HG03097 (cell line): ENCODE results near the gene TGIF2.
A peak's percentile ranks its signal among the peaks of the same experiment; 100 is the strongest.

Experiments used
- ATAC-seq: cut with Tn5 transposase; IDR thresholded peaks from one replicate; pipeline ENCODE4 v1.9.1; 2021; ENCODE audit not compliant: unreplicated experiment, low FRiP score

TGIF2 gene

DNA sequence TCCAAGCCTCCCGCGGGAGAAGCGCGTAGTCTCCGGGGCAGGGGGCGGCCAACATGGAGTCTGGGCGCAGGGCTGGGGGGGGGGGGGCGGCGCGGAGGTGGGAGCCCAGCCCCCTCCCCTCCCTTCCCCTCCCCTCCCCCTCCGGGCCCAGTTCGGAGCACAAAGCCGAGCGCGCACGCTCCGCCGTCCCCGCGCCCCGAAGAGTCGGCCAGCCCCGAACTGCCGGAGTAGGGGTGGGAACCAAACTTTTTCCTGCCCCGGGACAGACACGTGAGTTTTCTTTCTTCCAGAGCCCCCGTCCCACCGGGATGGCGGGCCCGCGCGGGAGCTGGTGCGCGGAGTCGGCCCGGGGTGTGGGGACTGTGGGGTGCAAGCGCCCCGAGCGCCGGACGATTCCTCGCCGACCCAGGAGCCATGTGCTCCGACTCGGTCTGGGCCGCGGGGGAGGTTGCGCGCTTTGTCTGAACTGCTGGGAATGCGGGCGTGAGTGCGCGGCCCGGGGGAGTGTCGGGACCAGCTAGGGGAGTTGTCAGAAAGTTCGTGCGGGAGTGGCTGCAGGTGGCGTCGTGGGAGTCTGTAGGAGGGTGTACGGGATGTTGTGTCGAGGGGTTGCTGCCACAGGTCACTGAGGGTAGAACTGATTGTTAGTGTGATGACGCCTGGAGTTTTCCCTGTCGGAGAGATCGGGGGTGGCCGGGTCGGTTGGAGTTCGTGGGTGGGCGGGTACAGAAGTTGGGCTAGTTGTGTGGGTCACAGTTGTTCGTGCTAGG lies 1.2 kb downstream of the TGIF2 start:
- ATAC-seq: no peak

DNA sequence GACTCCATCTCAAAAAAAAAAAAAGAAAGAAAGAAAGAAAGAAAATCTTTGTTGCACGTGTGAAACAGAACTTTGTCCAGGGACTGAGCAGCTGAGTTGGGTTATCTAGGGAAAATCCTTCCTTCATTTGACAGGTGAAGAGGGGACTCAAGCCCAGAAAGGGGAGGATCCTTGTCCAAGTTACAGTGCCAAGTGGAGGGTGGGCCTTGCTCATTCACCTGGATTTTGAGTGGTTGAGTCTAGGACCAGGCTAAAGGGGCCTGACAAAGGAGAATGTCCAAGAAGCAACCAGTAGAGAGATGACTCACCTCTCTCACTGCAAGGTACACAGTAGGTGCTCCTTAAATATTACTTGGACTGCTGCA lies 2.7 kb downstream of the TGIF2 start:
- ATAC-seq: no peak

DNA sequence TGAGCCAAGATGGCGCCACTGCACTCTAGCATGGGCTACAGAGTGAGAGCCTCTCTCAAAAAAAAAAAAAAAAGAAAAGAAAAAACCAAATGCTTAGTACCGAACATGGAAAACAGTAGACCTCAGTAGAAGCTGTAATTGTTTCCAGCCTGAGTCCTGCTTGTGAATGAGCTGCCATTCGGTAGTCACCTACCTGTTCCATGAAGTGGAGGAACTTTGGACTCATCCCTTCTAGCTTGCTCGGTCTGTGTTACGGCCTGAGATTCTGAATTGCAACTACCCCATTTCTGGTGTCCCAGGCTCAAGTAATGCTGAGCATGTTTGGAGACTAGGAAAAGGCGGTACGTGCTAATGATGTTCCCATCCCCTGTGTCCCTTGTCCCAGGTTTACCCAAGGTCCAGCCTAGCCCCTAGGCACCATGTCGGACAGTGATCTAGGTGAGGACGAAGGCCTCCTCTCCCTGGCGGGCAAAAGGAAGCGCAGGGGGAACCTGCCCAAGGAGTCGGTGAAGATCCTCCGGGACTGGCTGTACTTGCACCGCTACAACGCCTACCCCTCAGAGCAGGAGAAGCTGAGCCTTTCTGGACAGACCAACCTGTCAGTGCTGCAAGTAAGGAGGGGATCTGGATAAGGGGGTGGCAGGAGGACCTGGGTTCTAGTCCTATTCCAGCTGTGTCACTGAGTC lies 5.1 kb downstream of the TGIF2 start:
- ATAC-seq: no peak

DNA sequence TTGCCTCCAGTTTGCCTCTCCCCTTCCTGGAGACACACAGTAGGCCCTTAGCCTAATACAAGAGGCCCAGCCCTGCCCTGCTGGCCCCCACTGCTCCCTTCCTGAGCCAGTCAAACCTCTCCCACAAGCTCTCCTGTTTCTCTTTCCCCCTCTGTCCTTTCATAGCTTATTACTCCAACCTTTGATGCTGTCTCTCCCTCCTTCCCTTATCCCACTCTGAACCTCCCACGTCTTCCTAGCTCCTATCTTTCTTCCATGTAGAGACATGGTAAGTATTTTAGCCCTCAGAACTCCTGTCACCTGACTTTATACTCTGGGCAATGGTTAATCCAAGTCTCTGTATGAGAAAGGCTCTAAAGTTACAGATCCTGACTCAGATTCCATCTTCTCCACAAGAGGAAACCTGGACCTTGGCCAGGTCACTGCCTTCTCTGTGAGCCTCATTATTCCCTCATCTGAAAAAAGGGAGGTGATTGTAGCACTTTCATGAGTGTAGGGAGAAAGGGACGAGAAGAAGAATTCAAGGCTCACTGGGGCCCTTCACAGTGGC lies 6.7 kb downstream of the TGIF2 start:
- ATAC-seq: no peak

DNA sequence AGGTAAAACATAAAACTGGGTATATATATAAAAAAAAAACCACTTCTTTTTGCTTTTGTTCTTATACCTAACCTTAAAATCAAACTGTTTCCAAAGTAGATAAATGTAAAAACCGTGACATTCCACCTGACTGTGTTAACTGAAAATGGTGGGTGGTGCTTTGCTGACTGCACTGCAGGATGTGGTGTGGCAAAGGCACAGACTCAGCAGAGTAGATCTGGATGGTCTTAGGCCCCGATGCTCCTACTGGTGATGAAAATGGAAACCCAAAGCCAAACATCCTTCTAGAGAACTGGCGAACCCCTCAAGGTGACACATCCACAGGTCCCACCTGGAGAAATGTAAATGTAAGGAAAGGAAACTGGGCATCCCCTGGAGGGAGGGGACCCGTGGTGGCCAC lies 8.9 kb downstream of the TGIF2 start:
- ATAC-seq: no peak

DNA sequence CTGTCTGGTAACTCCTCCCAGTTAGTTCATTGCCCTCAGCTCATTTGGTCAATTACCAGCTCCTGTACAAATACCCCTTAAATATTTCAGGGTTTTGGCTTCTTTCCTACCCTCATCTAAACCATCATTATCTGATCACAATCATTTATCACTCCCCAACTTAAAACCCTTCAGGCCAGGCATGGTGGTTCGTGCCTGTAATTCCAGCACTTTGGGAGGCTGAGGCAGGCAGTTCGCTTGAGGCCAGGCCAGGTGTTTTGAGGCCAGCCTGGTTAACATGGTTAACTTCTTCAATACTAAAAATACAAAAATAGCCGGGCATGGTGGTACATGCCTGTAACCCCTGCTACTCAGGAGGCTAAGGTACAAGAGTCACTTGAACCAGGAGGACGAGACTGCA lies 9.4 kb downstream of the TGIF2 start:
- ATAC-seq: no peak

DNA sequence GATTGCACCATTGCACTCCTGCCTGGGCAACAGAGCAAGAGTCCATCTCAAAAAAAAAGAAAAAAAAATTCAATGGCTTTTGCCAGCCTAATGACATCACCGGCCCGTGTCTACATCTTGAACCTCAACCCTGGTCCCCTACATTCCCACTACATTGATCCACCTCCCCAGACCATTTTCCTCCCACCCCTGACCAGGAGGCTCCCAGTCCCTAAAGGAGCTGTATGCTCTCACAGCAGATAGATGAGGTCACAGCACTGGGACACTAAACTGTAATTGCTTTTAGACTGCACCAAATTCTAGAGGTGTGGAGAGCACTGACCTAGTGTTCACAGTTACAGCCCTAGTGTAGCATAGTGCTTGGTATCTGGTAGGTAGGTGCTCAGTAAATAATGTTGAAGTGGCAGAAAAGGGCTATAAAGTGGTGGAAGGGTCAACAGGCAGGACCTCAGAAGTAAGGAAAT lies 10.7 kb downstream of the TGIF2 start:
- no peak for ATAC-seq

DNA sequence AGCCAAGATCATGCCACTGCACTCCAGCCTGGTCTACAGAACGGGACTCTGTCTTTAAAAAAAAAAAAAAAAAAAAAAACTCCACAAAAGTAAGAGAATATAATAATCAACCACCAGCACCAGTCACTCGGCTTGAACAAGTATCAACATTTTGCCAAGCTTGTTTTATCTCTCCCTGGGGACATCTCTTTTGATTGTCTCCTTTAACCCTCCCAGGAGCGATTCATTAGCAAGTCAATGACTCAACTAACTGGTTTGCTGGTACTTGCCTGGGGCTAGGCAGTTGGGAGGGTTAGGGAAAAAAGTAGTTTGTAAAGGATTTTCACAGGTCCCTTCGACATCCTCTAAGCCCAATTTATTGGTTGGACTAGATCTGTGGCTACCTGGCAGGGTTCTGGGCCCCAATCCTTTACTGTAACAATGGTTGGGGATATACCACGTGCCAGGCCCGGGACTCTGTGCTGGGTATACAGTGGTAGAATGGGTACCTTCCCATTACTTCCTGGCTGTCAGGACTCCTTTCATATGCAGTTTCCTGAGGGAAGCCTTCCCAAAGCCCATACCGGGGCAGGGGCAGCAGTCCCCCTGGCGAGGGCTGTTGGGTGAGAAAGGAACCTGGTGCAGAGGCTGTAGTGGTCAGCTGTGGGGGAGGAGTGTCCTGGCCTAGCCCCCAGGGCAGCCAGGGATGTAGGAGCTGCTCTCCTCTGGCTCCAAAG lies 12.2 kb downstream of the TGIF2 start:
- ATAC-seq: no peak

DNA sequence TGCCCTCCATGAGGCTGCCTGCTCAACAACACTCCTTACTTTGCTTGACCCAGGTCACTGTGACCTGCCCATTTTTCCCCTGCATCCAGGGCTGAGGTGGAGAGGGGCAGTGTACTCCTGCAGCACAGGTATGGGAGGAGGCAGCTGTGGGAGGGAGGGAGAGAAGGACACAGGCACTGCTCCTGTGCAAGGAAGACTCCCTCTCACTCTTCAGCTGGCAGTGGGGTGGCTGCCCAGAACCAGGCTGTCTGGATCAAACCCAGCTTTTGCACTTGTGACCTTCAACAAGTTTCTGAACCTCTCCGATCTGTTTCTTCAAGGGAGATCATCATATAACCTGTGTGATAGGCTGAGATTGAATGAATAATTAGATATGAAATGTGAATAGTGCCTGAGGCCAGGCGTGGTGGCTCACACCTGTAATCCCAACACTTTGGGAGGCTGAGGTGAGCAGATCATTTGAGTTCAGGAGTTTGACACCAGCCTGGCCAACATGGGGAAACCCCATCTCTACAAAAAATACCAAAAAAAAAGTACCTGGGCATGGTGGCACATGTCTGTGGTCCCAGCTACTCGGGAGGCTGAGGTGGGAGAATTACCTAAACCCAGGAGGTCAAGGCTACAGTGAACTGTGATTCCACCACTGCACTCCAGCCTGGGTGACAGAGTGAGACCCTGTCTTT lies 14.1 kb downstream of the TGIF2 start:
- ATAC-seq: no peak

DNA sequence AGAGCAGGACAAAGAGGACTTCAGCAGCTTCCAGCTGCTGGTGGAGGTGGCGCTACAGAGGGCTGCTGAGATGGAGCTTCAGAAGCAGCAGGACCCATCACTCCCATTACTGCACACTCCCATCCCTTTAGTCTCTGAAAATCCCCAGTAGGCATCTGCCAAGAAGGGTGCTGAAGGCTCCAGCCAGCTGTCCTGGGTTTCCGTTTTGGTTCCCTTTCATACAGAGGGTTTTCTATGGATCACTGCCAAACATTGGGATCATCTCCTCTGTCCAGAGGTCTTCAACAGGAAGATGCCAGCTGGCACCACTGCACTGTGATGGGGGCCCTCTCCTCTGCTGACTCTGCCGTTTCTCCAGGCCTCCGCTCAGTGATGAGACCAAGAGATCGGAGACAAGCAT lies 17.9 kb downstream of the TGIF2 start:
- no peak for ATAC-seq

DNA sequence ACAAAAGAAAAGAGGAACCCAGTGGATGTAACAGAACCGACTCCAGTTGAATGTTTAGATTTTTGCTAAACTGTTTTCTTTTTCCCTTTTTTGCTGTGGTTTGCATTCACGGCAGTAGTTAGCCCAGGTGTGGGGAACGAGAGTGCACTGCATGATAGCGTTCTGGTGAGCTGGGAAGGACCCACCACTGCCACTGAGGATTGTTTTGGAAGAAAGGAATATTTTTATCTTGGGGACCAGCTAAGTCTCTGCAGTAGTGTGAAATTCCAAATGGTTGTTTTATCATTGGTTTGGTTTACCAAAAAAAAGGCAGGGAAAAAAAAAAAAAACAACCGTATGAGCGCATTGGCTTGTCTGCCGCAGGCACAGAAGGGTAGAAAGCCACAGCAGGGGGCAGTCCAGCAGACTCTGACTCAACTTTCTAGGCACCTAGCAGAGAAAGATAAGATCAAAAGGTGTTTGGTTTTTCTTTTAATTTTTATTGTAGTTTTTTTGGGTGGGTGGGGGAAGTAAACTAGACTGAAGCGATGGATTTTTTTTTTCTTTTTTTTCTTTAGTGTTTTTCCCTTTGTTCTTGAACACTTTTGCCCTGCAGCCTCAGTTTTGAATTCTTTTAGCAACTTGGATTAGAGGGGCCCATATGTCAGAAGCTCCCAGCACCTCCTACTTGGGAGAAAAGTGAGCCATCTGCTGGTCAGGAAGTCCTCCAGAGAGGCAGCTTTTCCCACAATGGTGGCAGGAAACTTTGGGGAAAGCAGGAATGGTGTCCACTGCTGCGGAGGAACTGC lies 18.7 kb downstream of the TGIF2 start:
- no peak for ATAC-seq

DNA sequence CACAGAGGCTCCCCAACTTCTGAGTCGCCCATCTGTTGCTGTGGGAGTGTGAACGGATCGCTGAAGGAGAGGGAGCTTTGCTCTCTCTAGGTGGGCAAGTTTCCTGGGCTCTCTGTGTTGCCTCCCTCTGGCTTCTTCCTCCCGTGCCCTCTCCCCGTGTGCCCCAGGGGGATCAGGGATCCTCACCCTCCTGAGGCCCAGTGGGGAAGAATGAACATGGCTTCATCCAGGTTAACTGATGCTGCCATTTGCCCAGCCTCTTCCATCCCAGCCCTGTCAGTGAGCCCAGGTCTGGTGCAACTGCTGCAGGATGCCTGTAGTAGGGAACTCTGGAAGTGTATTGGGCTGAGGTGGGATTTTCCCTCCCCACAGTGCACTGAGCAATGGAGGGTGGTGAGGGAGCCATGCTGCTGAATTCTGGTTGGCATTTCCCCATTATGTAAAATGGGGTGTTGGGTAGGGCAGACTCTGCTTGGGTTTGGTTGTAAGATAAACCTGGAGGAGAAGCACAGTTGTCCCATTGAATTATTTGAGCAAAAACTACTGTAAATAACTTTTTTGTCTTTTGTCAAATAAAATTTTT lies 20.0 kb downstream of the TGIF2 start:
- ATAC-seq: no peak

DNA sequence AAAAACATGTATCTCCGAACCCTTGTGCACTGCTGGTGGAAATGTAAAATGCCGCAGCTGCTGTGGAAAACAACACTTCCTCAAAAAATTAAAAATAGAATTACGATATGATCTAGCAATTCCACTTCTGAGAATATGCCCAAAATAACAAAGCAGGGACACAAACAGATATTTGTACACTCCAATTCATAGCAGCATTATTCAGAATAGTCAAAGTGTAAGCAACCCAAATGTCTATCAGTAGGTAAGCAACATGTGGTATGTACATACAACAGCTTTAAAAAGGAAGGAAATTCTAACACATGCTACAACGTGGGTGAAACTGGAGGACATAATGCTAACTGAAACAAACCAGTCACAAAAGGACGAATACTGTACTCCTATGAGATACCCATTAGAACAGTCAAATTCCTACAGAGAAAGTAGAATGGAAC lies 26.5 kb downstream of the TGIF2 start:
- ATAC-seq: no peak

DNA sequence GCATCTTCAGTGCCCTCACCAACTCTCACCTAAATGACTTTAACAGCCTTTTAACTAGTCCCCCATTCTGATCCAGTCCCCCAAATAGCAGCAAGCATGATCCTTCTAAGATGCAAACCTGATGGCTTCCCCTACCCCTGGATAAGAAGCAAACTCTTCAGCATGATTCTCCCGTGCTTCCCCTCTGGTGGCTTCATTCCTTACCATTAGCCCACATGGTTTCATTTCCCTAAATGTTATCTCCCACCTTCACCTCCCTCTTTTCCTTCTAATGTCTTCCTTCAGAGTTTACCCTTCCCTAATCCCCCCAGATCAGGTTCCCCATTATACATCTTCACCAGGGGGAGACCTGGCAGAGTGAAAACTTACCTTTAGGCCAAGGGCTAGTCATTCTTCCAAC lies 28.1 kb downstream of the TGIF2 start:
- no peak for ATAC-seq

DNA sequence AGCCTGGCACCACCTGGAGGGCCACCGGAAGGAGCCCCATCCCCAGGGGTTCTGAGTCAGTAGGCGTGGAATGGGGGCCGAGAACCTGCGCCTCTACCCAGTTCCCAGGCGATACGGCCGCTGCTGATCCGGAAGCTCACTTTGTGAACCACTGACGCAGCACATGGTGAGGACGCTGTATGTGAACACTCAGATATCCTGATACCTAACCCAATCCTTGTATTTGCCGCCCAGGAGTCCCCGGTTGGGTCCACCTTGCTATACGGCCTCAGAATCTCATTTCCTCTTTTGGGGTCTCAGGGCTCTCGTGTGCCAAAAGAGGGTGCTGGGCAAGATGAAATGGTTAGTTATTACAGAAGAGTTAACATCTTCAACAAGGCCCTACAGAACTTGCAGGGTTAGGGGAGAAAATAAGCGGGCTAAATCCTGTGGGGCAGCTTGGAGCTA lies 31.6 kb downstream of the TGIF2 start:
- peak; percentile 30 for ATAC-seq

DNA sequence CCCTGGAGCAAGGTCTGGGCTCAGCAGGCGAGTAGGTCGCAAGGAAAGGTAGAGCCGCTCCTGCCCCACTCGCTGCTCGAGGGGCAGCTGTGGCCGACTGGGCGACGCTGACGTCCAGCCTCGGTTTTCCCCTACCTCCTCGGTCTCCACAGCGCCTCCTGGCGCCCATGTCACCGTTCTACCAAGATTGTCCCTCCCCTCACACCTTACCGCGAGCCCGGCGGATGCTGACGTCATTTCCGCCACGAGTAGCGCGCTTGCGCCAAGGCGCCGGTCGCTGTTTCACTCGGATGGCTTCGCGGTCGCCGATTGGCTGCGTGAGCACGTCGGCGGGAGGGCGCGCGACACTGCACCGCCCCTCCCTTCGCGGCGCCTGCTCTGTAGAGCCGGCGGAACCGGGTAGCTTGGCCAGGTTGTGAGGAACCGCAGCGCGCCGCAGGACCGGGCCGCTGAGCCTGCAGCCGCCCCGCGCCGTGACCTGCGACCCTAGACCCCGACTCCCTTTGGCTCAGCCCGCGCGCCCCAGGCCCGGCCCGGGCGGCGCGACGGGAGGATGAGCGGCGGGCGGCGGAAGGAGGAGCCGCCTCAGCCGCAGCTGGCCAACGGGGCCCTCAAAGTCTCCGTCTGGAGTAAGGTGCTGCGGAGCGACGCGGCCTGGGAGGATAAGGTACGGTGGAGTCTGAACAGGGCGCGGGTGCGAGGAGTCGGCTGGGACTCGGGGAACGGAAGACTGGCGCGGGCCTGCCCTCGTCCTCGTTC lies 32.2 kb downstream of the TGIF2 start, which contains the start of gene RAB5IF:
TSS of gene RAB5IF (plus strand) at position 381 of the 759 bp plus-strand sequence. CDS start at position 554, 173 bp downstream.
- peak; percentile 83 for ATAC-seq

DNA sequence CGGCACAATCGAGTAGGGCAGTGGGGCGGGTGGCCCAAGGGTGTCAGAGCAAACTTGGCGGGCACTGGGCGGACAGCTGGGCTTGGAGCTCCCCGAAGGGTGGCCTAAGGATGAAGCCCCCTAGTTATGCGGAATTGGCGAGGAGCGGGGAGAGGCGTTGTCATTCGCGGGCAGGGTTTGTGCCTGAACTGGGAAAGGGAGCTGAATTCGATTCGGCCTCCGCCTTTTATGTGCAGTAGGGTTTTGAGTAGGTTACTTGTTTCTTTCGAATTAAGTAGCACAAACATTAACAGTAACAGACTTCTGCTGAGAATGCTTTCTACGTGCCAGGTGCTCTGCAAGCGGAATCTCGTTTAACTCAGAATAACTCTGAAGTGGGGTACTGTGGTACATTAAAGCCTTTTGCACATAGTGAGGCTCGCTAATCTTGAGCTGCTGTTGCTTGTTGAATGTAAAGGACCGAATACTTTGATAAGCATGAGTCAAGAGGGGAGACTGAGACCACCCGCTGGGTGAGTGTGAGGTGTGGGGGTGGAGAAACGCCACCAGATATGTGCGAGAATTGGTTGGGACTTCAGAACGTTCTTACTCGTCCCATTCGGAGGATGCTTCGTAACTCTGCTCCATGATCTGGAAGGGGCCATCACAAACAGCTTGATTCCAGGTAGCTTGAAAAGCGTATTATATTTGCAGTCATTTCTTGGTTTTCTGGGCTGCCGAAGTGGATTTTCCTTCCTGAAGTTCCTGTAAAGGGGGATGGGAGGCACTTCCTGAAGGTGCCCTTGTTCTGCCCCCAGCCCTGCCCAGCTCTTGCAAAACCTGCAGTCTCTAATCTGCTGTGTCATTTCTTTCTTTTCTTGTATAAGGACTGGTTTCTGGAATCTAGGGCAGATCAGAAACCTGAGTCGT lies 33.0 kb downstream of the TGIF2 start:
- ATAC-seq: peak; percentile 26
